NCI-H1694 (cell line): ENCODE results near the gene FAM53A.
A peak's percentile ranks its signal among the peaks of the same experiment; 100 is the strongest.

Experiments
- DNase-seq: peaks from one replicate; lab custom pipeline; 2025; lab: John Stamatoyannopoulos, UW

FAM53A gene

DNA sequence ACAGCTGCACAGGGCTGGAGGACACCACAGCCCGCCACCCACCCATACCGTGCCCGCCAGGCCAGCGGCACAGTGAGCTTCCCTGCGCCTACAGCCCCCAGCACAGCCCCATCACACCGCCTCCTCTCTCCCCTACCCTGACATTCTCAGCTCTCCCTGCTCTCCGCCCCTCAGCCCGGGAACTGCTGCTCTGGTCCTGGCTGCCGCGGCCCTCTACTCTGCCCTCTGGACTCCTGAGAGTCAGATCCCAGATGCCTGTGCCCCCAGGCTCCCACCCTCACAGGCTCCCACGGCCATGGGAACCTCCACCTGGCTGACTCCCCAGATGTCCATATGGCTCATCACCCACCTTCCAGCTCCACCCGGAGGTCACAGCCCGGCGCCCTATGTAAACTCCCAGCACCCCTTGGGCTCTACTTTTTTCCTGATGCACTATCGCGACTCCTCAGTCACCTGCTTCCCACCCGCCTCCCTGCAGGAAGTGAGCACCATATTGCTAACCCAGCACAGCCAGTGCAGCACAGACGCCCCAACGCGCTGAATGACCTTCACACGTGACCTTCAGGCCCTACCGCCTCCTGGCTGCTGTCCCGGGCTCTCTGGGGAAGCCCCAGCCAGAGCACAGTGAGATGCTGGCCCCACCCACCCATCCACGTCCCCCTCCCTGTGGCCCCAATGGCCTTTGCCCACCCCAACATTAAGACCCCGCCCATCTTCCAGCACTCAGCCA is 23.0 kb downstream of the FAM53A start:
- DNase-seq: peak; percentile 30

DNA sequence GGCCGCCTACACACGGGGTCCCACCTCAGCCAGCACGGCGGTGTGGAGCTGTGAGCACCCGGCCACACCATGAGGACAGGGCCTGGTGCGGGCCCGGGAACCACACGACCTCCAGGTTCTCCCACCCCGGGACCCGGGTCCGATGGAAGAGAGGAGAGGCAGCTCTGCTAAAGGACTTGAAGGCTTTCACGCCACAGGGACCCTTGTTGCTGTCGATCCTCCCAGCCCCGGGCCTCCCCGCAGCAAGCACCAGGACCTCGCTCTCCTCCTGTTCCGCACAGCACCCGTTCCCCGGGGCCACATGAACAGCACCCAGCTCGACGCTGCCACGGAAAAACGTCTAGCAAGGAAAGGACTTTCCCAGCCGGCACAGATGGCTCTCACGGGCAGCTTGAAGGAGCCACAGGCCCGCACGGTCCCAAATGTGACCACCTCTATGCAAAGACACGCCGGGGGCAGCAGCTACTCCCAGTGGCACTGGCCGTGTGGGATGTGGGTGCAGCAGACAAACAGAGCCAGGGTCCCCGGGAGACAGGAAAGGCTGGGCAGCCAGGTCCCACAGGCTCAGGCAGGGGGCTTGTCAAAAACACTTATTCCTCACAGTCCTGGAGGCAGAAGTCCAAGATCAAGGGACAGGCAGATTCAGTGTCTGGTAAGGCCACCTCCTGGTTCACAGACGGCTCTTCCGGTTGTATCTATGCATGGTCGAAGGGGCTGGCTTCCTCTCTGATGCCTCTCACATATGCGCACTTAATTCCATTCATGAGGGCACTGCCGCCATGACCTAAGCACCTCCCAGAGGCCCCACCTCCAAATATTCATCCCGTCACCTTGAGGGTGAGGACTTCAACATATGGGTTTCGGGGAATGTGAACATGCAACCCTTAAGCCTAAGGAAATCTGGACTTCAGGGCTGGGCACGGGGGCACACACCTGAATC is 24.7 kb downstream of the FAM53A start:
- DNase-seq: no peak

- DNase-seq: no peak
Measured at GRCh38 chr4:1658581-1658980, 25.5 kb downstream of the FAM53A start.

DNA sequence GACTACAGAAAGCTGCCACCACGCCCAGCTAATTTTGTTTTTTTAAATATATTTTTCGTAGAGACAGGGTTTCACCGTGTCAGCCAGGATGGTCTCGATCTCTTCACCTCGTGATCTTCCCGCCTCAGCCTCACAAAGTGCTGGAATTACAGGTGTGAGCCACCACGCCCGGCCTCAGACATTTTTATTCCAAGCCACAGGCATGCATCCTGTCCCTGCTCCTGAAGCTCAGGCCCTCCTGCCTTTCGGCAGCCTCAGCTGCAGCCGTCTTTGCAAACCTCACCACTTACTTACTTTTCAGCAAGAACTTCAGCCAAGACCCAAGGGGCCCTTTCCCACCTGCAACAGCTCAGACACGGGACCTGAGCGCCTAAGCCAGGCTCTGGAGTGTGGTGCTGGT is 26.0 kb downstream of the FAM53A start:
- DNase-seq: no peak

DNA sequence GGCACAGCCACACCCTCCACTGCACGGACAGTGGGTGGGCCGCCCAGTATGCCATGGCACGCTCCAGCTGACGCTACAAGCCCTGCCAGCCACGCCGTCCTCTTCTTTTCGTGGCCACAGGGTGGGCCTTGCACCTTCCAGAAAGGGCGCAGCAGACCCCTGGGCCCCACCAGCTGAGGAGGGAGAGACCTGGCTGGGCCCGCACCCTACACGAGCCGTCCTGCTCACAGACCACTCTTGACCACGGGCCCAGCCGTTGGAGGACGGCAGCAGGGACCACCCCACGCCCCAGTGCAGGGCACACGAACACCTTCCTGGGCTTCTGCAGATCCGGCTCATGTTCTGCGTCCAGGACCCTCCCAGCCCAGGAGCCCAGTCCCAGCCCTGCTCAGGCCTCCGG is 27.1 kb downstream of the FAM53A start:
- DNase-seq: no peak

DNA sequence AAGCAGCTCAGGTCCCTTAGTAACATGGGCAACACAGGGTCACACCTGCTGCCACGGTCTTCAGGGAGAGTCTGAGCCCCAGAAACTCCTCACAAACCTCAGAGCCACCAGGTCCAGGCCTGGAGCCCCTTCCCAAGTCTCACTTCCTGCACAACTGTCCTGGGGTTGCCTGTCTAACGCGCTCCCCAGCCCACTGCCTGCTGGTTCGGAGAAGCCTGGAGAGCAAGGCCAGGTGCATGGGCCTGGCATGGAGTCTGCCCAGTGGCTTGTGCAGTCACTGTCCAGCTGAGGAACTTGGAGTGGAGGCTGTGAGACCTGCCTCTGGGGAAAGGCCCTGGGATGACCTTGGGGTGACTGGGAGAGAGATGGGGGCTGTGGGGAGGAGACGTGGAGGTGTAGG is 28.0 kb downstream of the FAM53A start:
- no peak for DNase-seq

DNA sequence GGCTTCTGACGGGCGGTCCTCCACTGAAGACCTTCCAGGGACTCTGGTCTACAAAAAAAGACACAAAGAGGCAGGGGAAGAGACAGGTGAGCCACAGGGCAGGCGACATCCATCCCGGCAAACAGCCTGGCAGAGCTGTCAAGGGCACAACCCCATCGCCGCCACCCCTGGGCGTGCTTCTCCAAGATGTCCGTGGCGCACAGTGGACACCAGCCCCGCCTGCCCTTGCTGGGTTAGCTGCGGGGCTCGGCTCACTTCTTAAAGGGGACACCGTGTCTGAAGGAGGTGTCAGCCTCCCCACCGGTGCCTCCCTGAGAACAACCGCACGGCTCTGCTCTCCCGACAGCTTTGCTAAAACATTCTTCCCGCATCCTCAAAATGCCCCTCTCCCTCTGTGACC is 28.4 kb downstream of the FAM53A start:
- DNase-seq: no peak

- DNase-seq: no peak
Measured at GRCh38 chr4:1655081-1655480, 29.0 kb downstream of the FAM53A start.

DNA sequence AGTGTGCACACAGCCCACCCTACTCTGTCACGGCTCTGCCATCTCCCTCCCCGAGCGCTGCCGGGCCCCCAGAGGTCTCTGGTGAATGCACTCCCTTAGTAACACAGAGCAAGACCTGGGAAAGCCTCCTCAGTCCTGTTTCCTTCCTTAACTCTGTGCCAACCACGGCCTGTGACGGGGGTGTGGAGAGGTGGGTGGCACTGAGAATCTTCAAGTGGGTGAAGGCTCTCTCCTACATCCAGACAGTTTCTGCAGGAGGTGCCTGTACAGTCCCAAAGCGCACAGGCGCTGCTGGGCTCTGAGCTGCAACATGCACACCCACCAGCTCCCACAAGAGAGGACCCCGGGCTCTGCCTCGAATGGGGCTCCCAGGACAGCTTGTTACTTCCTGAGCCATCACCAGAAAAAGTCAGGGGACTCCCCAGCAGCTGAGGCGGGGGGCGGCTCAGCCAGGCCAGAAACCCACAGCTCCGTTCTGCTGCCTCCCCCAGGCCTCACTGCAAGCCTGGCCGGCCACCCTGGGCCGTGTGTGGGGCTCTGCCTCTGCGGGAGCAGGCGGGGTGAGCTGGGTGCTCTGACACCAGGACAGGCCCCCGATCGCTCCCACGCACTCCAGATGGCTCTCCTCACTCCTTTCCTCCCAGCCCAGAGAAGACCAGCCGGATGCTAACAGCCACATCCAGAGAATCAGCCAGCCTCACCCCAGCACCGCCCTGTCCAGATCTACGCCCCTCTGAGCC is 29.7 kb downstream of the FAM53A start:
- no peak for DNase-seq

DNA sequence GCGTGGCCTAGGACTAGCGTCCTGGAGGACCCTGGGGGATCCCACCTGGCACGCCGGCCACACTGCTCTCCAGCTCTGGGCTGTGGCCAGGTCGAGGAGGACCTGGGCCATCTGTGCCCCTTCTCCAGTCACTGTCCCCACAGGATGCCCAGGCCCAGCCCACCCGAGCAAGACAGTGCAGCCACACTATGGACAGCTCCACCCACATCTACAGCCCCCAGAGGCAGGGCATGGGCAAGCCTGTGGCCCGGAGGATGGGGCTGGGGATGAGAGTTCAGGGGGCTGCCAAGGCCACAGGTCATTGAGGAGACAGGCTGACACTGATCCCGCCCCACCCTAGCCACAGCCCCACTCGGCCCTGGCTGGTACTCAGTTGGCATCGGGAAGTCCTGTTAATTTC is 30.3 kb downstream of the FAM53A start:
- no peak for DNase-seq

DNA sequence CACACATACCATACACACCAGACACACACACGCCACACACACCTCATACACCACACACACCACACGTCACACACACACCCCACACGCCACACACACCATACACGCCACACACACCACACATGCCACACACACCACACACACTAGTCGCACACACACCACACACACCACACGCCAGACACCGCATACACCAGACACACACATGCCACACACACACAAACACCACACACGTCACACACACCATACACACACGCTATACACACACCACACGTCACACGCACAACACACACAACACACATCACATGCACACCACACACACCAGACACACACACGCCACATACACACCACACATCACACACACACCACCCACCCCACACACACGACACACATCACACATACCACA is 32.0 kb downstream of the FAM53A start:
- no peak for DNase-seq

DNA sequence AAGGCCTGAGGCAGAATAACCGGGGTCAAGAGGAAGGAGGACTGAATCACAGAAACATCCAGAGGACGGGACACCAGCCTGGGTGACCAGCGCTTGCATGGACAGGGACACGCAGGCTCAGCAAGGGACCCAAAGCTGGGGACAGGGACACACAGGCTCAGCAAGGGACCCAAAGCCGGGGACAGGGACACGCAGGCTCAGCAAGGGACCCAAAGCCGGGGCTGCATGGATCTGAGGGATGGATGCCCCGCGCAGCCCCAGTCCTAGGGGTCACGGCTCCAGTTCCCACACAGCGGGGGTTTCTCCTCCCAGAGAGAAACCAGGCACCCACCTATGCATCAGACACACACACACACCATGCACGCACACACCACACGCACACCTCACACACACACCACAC is 32.5 kb downstream of the FAM53A start:
- DNase-seq: no peak

DNA sequence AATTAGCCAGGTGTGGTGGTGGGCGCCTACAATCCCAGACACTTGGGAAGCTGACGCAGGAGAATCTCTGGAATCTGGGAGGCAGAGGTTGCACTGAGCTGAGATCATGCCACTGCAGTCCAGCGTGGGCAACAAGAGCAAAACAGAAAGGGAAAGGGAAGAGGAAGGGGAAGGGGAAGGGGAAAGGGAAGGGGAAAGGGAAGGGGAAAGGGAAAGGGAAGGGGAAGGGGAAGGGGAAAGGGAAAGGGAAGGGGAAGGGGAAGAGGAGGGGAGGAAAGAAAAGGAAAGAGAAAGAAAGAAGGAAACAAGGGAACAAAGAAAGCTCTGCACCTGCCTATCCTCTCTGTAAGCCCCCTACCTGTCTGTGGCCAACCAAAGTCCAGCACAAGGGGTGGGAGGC is 35.2 kb downstream of the FAM53A start:
- no peak for DNase-seq

DNA sequence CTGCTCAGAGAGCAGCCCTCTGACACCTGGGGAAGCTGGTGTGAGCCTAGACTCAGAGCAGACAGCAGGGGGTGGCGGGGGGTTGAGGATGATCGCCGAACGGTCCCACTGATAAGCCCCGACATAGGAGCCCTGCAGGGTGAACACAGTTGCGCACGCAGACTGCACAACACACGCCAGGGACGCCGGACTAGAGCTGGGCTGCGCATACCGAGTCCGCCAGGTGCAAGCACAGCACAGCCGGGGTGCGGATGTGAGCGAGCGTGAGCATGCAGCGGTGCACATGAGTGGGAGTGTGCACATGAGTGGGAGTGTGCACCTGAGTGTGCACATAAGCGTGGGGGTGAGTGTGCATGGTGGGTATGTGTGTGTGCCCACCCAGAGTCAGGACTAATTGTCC is 36.7 kb downstream of the FAM53A start:
- DNase-seq: no peak

GRCh38 chr4:1646690-1647089 is 37.4 kb downstream of the FAM53A start:
- no peak for DNase-seq

GRCh38 chr4:1644891-1645657 is 39.0 kb downstream of the FAM53A start:
- peak; percentile 15 for DNase-seq

GRCh38 chr4:1643971-1644735 is 40.0 kb downstream of the FAM53A start:
- no peak for DNase-seq

DNA sequence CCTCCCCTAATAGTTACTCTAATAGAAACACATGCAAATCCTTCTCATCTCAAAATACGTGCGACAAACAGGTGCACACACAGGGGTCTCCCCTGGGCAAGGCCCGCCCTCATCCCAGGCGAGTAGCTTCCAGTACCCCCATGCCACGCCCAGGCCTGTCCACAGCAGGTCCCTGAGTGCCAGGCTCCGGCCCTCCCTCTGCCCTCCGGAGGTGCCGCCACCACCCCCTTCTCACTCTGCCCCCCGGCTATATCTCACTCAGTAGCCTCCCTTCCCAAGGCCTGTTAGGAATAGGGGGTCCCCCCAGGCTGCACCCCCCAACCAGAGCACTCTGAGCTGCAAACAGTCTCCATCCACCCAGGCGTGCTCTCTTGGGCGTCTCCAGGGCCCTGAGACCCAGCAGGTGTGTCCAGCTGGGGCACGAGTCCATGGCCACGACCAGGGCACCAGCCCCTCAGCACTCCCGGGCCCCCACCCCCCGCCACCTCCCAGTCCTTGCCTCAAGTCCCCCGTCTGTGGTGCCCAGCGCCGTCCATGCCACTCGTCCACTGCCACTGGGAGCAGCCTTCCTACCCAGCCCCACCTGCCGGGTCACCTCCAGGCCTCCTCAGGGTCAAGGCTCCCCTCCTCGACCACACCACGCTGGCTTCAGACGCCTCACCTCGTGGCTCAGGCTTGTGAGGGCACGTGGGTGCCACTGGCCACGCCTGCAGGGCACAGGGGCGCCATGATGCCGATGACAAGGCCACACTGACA is 41.7 kb downstream of the FAM53A start:
- no peak for DNase-seq

- DNase-seq: no peak
Measured at GRCh38 chr4:1641671-1642070, 42.4 kb downstream of the FAM53A start.
